HG02852 (cell line): ENCODE data around the gene GBA3.

Experiments
- ATAC-seq: cut with Tn5 transposase; IDR thresholded peaks from one replicate; pipeline ENCODE4 v1.9.1; 2021; ENCODE audit warnings: mild to moderate bottlenecking, moderate library complexity; ENCODE audit not compliant: unreplicated experiment

Gene GBA3

DNA sequence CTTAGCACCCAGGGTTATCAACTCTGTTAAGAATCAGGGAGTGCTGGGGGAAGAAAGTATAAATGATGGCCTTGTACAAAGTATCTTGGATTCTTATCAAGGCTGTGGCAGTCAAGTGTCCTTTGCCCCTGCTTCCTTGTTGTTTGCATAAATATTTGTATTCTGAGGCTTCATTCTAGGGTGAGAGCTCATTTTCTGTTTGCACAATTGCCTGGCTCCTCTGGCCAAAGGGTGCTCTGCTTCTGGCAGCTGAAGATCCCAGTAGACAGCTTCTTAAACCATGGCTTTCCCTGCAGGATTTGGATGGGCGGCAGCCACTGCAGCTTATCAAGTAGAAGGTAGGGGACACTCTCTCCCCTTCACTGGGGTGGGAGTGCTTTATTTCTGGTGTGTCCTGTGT is at the start of gene GBA3:
TSS of gene GBA3 (plus strand) at position 202 of the 400 bp plus-strand sequence.
- no peak for ATAC-seq

DNA sequence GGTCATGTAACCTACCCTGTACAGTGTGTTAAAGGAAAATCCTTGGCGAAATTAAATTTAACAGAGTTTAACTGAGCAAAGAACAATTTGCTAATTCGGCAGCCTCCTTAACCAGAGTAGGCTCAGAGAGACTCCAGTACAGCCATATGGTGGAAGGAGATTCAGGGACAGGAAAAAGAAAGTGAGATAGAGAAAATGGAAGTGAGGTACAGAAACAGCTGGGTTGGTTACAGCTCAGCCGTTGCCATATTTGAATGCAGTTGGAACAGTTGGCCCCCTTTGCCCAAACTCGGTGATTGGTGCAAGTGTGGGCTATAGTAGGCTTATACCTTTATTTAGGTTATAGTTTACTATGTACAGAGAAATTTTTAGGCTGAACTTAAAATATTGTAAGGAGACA is 48.8 kb upstream of the GBA3 start:
- ATAC-seq, result no peak

- ATAC-seq, result no peak
These were observed 47.1 kb upstream of the GBA3 start for GRCh38 chr4:22645481-22646182.

DNA sequence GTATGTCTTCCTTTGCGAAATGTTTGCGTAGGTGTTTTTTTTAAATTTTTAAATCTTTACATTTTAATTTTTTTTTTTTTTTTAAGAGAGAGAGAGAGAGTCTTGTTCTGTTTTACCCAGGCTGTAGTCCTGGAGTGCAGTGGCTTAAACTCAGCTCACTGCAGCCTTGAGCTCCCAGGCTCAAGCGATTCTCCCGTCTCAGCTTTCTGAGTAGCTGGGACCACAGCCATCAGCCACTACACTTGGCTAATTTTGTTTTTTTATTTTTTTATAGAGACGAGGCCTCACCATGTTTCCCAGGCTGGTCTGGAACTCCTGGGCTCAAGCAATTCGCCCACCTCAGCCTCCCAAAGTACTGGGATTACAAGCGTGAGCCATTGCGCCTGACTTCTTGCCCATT is 43.7 kb upstream of the GBA3 start:
- no peak for ATAC-seq

DNA sequence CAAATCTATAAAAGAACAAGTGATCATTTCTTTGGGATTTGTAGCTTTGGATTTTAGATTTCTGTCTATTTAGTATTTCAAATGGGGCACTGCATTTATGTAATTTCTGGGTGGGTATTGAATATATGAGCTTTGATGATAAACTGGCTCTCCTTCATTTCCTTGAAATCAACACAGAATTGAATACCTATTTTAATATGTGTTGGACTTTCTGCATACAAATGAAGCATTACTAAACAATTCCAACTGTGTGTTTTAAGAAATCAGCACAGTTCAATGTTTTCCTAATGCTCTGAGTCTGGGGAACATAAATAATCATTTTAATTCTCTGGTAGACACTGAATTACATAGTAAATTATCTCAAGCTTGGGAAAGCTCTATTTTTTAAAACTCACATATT is 42.0 kb upstream of the GBA3 start:
- no peak for ATAC-seq

DNA sequence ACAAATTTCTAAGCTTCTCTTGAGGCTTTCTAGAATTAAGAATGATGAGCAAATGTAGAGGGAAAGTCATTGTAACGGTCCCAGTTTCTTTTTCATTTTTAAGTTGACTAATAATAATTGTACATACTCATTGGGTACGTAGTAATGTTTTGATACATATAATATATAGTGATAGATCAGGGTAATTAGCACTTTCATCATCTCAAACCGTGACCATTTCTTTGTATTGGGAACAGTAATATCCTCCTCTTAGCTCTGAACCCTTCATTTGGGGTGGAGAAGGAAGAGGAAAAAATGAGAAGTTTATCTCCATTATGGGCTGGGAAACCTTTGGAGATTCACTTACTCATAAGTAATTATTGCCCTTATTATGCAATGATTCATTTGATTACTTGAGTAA is 39.0 kb upstream of the GBA3 start:
- ATAC-seq, result no peak

DNA sequence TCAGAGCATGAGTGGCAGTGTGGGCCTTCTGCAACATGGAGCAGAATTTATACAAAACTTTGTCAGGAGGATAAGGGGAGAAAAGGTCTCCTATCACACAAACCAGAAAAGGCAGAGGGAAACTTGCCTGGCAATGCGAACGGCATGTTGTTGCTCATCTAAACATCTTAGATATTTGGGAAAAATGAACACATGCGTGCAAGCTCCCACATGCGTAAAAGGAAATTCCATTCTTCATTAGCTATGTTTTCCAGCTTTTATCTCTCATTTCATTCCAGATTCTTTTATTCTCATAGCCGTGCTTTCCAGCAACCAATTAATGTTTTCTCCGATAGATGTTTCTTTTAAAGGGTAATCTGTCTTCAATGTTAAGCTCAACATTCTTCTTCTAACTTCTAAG is 31.3 kb upstream of the GBA3 start:
- ATAC-seq, result no peak

GRCh38 chr4:22667332-22667940 is 25.3 kb upstream of the GBA3 start:
- no peak for ATAC-seq

DNA sequence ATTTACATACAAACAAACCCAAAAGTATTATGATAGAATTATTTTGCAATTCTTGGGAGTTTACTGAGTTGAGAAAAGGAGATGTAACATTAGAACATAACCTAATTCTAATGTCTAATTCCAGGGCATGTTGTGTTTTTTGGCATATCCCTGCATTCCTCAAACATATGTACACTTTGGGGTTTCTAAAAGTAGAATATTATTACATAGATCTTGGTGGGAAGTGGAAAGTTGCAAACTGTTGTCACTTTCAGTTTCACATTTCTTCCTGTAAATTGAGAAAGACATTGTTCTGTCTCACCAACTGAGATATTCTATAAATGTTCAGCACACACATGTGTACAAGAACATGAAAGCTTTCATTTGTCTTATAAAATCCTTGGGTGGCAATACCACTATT is 24.4 kb upstream of the GBA3 start:
- no peak for ATAC-seq

DNA sequence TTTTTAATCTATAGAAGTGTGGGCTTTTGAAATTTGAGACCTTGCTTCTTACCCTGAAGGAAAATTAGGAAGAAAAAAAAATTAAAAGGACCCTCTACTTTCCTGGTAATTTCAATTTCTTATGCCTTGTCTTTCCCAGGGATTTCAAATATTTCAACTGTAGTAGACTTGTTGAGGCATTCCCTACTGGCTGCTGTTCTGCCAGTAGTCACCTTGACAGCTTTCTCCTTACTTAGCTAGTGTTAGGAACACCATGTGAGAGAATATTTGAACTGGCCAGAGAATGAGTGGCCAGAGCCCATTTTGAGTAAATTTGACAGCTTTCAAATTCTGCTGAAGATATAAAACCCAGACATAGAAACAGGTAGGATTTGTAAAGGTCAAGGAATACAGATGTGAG is 24.0 kb upstream of the GBA3 start:
- no peak for ATAC-seq

- ATAC-seq, result no peak
These were observed 21.8 kb upstream of the GBA3 start for GRCh38 chr4:22670956-22671355.

DNA sequence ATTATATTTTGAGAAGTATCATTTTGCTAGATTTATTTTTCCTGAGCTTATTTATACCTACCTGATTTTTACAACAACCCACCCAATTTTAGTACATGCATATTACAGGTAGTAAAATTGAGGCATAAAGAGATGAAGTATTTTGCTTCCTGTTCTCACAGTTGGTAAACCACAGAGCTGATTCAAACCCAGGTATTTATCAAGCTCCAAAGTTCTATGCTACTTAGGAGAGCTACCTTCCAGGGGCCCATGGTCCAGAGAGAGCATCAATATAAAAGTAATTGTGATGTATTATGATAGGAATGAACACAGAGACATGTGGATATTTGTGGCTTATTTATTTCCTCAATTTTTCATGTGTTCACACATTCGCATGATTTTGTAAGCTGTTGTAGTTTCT is 20.2 kb upstream of the GBA3 start:
- ATAC-seq, result no peak

DNA sequence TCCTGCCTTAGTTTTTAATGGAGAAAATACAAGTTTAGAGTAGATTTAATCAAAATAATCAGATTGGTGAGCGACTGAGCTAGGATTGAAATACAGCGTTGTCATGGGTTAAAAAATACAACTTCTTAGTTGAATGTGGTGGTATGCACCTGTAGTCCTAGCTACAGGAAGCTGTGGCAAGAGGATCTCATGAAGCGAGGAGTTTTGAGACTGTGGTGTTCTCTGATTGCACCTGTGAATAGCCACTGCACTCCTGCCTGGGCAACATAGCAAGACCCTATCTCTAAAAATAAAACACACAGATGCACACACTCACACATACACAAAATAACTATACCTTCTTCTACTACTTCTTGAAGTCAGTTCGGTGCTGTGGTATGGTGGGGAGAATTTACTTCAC is 19.8 kb upstream of the GBA3 start:
- no peak for ATAC-seq

DNA sequence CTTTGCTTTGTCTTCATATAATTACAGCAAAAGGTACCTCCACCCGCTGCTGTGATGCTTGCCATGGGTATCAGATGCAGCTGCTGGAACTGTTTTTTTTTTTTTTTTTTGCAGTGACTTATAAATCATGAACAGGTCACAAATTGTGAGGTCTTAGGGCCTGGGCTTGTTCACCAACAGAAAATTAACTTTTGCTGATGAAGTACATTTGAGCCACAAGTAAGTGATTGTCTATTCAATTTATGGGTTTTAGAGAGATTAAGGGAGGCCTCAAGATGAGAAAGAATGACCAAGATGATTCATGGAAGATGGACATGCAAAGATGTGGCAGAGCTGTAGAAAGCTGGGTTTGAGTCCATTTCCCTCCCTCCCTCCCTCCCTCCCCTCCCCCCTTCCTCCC is 18.0 kb upstream of the GBA3 start:
- ATAC-seq, result no peak

DNA sequence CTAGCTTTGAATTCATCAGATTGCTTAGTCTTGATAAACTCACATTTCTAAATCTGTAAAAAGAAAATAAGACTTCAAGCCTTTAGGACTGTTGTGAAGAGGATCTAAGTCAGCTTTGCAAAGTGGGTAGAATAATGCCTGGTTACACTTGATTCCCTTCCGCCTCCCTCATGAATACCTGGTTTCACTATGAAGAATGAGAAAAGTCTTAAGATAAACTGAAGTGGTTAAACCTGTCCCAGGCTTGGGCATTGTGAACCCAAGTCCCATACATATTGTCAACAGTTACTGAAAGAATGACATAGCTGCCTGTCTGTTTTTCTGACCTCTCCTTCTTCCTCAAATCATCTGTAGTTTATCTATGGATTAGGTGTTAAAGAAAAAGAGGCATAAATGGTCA is 16.7 kb upstream of the GBA3 start:
- ATAC-seq, result no peak

GRCh38 chr4:22677780-22678179 is 15.0 kb upstream of the GBA3 start:
- ATAC-seq, result no peak

DNA sequence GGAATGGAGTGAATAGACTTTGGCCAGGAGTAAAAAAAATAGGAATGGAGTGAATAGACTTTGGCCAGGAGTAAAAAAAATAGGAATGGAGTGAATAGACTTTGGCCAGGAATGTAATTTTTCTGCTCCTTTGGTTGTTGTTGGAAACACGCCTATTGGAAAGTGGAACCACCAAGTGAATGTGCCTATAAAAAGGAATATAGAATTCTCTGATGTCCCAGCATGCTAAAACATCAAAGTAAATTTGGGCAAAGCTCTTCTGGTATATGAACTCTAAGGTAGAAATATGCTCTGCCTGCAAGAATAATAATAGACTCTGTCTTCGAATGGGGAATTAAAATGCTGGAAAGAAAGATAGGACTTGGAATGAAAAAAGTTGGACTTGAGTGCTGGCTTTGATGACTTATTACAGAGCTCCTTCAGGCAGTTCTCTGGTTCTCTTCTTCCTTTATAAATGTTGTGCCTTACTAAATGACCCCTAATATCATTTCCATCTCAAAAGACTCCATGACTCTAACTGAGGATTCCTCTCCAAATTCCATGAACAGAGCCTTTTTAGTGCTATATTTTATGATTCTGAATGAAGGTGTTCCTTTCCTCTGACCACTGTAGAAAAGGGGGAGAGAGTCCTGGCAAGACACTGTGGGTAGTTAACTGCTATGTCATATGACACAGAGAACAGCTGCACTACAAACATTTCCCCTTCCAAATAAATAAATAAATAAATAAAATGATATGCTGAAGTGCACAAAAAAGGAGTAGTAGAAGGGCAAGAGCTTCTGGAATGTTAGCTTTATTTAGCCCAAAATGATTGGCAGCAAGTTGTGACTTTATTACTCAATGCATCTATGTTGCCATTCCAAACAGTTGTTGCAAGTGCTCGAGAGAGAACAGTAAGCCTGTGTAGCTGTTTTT is 13.5 kb upstream of the GBA3 start:
- no peak for ATAC-seq

DNA sequence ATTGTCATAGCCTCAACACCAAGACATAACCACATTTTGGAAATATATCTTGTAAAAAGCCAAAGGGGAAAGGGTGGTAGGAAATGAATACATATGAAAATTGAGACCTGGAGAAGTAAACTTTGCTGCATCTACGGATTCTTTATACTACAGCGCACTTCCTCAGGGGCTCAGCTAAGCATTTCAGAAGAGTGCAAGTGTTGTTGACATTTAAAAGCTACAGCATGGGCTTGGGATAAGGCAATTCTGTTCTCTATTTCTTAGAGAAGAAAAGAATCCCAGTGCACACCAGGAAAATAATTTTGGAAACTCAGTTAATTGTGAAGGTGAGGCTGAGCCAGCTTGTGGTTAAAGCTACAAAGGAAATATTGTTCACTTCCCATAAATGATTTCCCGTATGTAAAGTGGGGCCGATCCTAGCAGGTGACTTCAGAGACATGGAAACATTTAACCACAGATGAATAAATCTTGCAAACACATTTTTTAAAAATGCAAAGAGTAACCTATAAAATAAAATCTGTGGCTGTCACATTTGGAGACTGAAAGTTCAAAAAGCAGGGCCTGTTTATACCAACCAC is 12.6 kb upstream of the GBA3 start:
- ATAC-seq, result no peak

GRCh38 chr4:22683726-22684125 is 9.0 kb upstream of the GBA3 start:
- ATAC-seq, result no peak

GRCh38 chr4:22686141-22686540 is 6.6 kb upstream of the GBA3 start:
- ATAC-seq, result no peak

GRCh38 chr4:22688236-22688635 is 4.5 kb upstream of the GBA3 start:
- no peak for ATAC-seq

GRCh38 chr4:22689428-22689827 is 3.3 kb upstream of the GBA3 start:
- ATAC-seq, result no peak
